GM12801 (cell line): ENCODE results near the gene RFX3.

Experiments
- TF ChIP-seq, protein P1 (sequence below): IDR thresholded peaks from one replicate; pipeline ENCODE4 v1.5.1; 2011; ENCODE audit warnings: control low read depth; ENCODE audit not compliant: insufficient read length; ENCODE audit errors: extremely low read depth

The RFX3 gene

DNA sequence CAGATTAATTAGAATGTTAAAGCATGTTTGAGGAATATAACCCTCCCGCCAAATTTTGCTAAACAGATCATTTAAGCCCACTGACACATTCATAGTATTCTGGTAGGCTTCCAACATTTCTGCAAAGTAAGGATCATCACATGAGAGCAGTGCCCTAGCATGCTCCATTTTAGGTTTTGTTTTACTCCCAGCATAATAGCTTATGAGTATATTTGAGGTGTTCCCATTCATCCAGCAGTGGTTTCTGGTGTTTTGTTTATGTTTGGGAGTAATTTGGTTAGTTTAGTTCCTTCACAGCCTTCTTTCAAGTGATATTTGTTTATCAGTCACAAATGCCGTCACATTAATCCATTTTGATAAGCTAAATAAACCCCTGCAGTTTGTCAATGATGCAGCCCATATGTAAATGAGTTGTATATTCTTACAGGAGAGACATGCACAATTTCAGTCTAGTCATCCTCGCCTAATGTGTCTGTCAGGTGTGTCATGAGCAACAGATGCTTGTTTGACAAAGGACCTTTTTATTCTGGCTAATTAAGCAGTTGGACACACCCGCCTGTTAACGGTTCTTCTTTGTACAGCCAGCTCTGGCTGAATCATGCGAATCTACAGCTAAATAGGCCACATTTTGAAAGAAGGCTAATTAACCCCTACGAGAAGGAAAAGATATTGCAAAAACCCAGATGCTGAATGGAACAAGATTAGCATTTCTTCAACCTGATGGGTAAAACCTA lies 124.4 kb downstream of the RFX3 start:
- TF ChIP-seq, protein P1, sequence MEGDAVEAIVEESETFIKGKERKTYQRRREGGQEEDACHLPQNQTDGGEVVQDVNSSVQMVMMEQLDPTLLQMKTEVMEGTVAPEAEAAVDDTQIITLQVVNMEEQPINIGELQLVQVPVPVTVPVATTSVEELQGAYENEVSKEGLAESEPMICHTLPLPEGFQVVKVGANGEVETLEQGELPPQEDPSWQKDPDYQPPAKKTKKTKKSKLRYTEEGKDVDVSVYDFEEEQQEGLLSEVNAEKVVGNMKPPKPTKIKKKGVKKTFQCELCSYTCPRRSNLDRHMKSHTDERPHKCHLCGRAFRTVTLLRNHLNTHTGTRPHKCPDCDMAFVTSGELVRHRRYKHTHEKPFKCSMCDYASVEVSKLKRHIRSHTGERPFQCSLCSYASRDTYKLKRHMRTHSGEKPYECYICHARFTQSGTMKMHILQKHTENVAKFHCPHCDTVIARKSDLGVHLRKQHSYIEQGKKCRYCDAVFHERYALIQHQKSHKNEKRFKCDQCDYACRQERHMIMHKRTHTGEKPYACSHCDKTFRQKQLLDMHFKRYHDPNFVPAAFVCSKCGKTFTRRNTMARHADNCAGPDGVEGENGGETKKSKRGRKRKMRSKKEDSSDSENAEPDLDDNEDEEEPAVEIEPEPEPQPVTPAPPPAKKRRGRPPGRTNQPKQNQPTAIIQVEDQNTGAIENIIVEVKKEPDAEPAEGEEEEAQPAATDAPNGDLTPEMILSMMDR: no peak

DNA sequence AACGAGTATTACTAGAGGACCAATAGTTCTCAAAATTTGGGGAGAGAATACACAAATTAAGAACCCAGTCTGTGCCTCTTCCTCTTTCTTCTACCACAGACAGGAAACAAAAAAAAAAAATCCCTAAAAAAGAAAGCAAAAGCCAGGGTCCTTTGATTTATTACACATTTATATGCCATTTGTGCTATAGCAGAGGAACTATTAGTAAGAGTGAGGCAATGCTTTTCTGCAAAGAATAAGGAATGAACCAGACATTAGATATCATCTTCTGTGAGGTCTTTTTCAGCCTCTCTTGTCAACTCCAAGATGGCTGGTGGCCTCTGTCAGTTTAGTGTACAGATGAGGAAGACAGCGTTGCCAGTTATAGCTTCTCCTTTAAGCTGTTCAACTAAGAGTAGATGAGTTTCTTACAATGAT lies 127.6 kb downstream of the RFX3 start:
- TF ChIP-seq, protein P1: no peak

DNA sequence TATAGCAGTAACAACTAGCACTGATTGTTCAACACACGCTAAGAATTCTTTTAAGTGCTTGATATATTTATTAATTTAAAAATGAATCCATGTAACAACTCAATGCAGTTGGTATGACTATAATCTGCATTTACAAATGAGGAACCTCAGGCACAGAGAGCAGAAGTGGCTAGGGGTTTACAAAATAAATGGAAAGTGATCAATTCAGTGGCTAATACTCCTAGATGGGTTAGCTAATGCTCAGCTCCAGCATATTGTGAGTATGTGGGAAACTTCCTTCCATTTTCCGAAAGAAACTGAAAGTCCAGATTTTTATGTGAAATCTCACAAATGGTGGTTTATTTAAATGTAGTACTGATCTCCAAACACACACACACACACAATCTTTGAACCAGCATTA lies 128.0 kb downstream of the RFX3 start:
- TF ChIP-seq, protein P1: no peak

DNA sequence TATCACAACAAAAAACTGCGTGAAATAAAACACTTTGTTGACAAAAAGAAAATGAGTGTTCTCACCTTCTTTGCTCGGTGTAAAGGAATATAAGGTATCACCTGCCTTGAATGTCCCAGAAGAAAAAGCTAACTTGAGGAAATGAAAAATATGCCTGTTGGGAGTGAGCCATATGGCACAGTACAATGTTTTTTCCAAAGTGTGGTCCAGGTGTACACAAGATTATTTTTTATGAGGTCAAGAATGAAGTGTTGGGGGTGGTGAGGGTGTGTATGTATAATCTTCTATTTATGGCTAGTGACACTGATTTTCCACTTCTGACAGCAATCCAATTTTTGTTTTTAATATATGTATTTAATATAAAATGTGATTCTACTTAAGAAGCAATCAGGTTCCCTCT lies 134.4 kb downstream of the RFX3 start:
- TF ChIP-seq, protein P1: no peak

DNA sequence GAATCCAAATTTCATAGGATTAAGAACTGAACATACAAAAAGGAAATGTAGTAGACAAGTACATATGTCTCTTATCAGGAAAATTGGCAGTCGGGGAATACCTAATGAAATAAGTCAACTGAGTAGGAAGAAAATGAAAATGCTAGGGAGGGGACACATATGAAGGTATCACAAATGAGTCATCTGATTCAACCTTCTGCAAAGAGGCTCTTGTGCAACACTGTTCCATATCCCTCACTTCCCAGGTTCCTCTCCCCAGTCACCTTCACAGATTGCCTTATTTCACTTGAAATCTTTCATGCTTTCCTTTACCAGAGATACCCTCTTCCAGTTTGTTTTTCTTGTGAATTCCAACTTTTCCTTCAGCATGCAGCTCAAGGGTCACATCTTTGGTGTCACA lies 139.0 kb downstream of the RFX3 start:
- TF ChIP-seq, protein P1: no peak

DNA sequence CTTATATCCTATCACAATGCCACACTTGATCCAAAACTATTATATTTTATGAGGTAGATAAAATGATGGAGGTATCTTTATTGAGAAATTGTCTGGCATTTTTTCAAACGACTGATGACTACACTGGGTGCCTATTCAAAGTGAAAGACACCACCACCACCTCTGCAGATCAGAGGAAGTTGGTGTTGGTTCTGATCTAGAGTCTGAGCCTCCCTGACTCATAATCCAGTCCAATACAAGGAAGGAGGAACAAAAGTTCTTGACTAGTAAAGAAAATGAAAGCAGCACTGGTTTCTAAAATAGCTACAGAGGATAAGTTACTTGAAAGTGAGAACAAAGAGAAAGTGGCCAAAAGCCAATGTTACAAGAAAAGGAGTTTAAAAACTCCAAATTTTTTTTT lies 139.9 kb downstream of the RFX3 start:
- TF ChIP-seq, protein P1: no peak

DNA sequence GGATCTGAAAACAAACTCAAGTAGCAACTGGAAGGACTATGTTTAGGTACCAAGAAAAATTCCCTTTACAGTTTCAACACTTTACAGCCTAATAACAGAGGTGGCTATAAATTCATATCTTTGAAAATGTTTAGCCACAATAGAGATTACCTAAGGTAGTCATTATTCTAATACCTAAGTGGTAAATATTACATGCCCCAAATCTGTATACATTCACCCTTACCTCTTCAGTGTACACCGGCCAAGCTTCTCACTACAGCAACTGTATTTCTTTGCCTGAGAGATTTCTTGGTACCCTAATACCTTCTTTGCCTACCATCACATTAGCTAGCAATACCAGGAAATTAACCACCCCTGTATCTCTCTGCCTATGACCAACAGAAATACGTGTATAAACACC lies 154.0 kb downstream of the RFX3 start:
- TF ChIP-seq, protein P1: no peak
